K562 (cell line): Measurements from ENCODE around the gene AIFM3. TPM values are rescaled to one million over a fixed set of nuclear protein-coding genes. Genes with fewer than 3 reads are reported as not detected.

ENCODE experiments used
- E2F6 ChIP-seq, 2 experiments: IDR thresholded peaks; 2 replicates each; pipeline ENCODE4 v1.6.1; 2011; ENCODE audit warnings: borderline replicate concordance in 1 of 2, control low read depth in 1 of 2, low read depth in 1 of 2, low read length in 1 of 2, mild to moderate bottlenecking in 1 of 2, mixed read lengths in 1 of 2, moderate library complexity in 1 of 2; ENCODE audit not compliant: insufficient read depth in 1 of 2, insufficient read length in 1 of 2, poor library complexity in 1 of 2, severe bottlenecking in 1 of 2; ENCODE audit errors: extremely low read depth in 1 of 2
- ELK3 ChIP-seq: fragments of 450-650 bp; formaldehyde crosslinking; IDR thresholded peaks from 2 replicates; pipeline ENCODE4 v1.4.0; 2020; ENCODE audit warnings: mild to moderate bottlenecking
- FOSL1 ChIP-seq: fragments of 200-800 bp; sonication (Bioruptor generic); conservative IDR thresholded peaks from 2 replicates; pipeline ENCODE4 v1.6.1; 2016; ENCODE audit warnings: missing genetic modification characterization, missing compliant biosample characterization
- FOXJ2 ChIP-seq: fragments of 200-800 bp; sonication (Bioruptor generic); IDR thresholded peaks from 2 replicates; pipeline ENCODE4 v1.6.1; 2016; ENCODE audit warnings: missing genetic modification characterization, missing compliant biosample characterization
- FOXM1 ChIP-seq, 2 experiments: fragments of 450-650 bp in 1 of 2; sonication (generic) in 1 of 2; formaldehyde crosslinking in 1 of 2; IDR thresholded peaks; 2 replicates each; pipeline versions ENCODE4 v1.6.1 to v1.9.0; 2017 to 2022; ENCODE audit warnings: low read depth in 2 of 2, mild to moderate bottlenecking in 2 of 2, missing genetic modification reagents in 1 of 2, moderate library complexity in 1 of 2
- HEY1 ChIP-seq: fragments of 250-450 bp; sonication (Bioruptor Pico); IDR thresholded peaks from 2 replicates; pipeline ENCODE4 v1.5.0; 2020; ENCODE audit warnings: mild to moderate bottlenecking, moderate library complexity, borderline replicate concordance
- KAT2B ChIP-seq: IDR thresholded peaks from one replicate; pipeline ENCODE4 v1.6.1; 2012; ENCODE audit warnings: low read depth, mild to moderate bottlenecking, control low read depth, inconsistent platforms, low read length, moderate library complexity
- MAZ ChIP-seq, 2 experiments: fragments of 450-650 bp in 1 of 2; sonication (generic) in 1 of 2; formaldehyde crosslinking; IDR thresholded peaks in 1 of 2; conservative IDR thresholded peaks in 1 of 2; 2 replicates each; pipeline versions ENCODE4 v1.4.0 to v1.5.0; 2020; ENCODE audit warnings: mild to moderate bottlenecking in 1 of 2, missing genetic modification reagents in 1 of 2
- MBD2 ChIP-seq: sonication (generic); IDR thresholded peaks from 2 replicates; pipeline ENCODE4 v1.6.1; 2016; ENCODE audit warnings: low read depth, borderline replicate concordance
- MXD1 ChIP-seq: fragments of 250-450 bp; sonication (Bioruptor Pico); IDR thresholded peaks from 2 replicates; pipeline ENCODE4 v1.8.0; 2021; ENCODE audit warnings: borderline replicate concordance, mild to moderate bottlenecking, moderate library complexity; ENCODE audit not compliant: poor library complexity, severe bottlenecking
- MYNN ChIP-seq, 2 experiments: sonication (generic); formaldehyde crosslinking in 1 of 2; IDR thresholded peaks; 2 replicates each; pipeline versions ENCODE4 v1.5.0 to v1.6.1; 2016 to 2020; ENCODE audit warnings: antibody characterized with exemption in 1 of 2, missing genetic modification reagents in 1 of 2
- NUFIP1 ChIP-seq: fragments of 450-650 bp; IDR thresholded peaks from 2 replicates; pipeline ENCODE4 v1.6.1; 2018; ENCODE audit not compliant: partially characterized antibody
- PHB ChIP-seq: fragments of 250-450 bp; sonication (Bioruptor Pico); IDR thresholded peaks from 2 replicates; pipeline ENCODE4 v1.5.0; 2021
- RBM22 ChIP-seq: fragments of 200-400 bp; formaldehyde crosslinking; IDR thresholded peaks from 2 replicates; pipeline ENCODE4 v1.6.1; 2018; ENCODE audit warnings: low read length, low read depth; ENCODE audit not compliant: poor library complexity, severe bottlenecking
- RBM34 ChIP-seq: fragments of 200-400 bp; formaldehyde crosslinking; IDR thresholded peaks from 2 replicates; pipeline ENCODE4 v1.6.1; 2018; ENCODE audit warnings: low read length, borderline replicate concordance; ENCODE audit not compliant: insufficient read depth
- SUPT5H ChIP-seq: fragments of 450-650 bp; IDR thresholded peaks from 2 replicates; pipeline ENCODE4 v1.6.1; 2016
- TCF7 ChIP-seq: sonication (generic); IDR thresholded peaks from 2 replicates; pipeline ENCODE4 v1.6.1; 2016; ENCODE audit warnings: antibody characterized with exemption, borderline replicate concordance
- TRIM24 ChIP-seq, 2 experiments: fragments of 450-650 bp; IDR thresholded peaks; 2 replicates each; pipeline ENCODE4 v1.6.1; 2016
- U2AF1 ChIP-seq: fragments of 200-400 bp; formaldehyde crosslinking; optimal IDR thresholded peaks from 2 replicates; pipeline ENCODE3; 2017; ENCODE audit warnings: mild to moderate bottlenecking, low read depth, low read length, moderate library complexity
- ZBTB17 ChIP-seq: fragments of 450-650 bp; formaldehyde crosslinking; IDR thresholded peaks from 2 replicates; pipeline ENCODE4 v1.4.0; 2020; ENCODE audit warnings: mild to moderate bottlenecking
- ZFP1 ChIP-seq: fragments of 450-650 bp; formaldehyde crosslinking; IDR thresholded peaks from 2 replicates; pipeline ENCODE4 v1.4.0; 2020; ENCODE audit warnings: mild to moderate bottlenecking, mixed read lengths
- ZNF143 ChIP-seq: sonication (generic); formaldehyde crosslinking; IDR thresholded peaks from 2 replicates; pipeline ENCODE4 v1.9.0; 2022; ENCODE audit warnings: mild to moderate bottlenecking, missing genetic modification reagents
- ZNF75A ChIP-seq: fragments of 450-650 bp; formaldehyde crosslinking; IDR thresholded peaks from 2 replicates; pipeline ENCODE4 v1.4.0; 2020; ENCODE audit warnings: mild to moderate bottlenecking
- ZNF766 ChIP-seq: fragments of 200-800 bp; sonication (Bioruptor generic); conservative IDR thresholded peaks from 2 replicates; pipeline ENCODE4 v1.6.1; 2016; ENCODE audit warnings: missing genetic modification characterization, missing compliant biosample characterization
- ZNF79 ChIP-seq: fragments of 250-450 bp; sonication (Bioruptor Pico); IDR thresholded peaks from 2 replicates; pipeline ENCODE4 v1.4.0; 2020; ENCODE audit warnings: low read depth, mild to moderate bottlenecking, moderate library complexity
- ZSCAN29 ChIP-seq: fragments of 450-650 bp; IDR thresholded peaks from 2 replicates; pipeline ENCODE4 v1.6.1; 2017
- polyA plus RNA-seq, 8 experiments: library from polyadenylated mRNA; depleted of rRNA in 4 of 8; stranded (reverse) in 5 of 8; unstranded in 3 of 8; fragments of >200 nt; fragmentation: Nextera tagmentation in 2 of 8; fragmentation: Illumina TruSeq in 1 of 8; extraction: Ambion mirVana in 2 of 8; extraction: Trizol in 1 of 8; gene quantifications; 2 replicates each; pipeline versions ENCODE4 v1.2.1 to v1.2.3, GENCODE V29; 2011 to 2014; ENCODE audit warnings: inconsistent platforms in 1 of 8, missing spikeins in 1 of 8
- total RNA-seq, 7 experiments: library from RNA; depleted of rRNA in 6 of 7; stranded (reverse); fragments of >200 nt in 6 of 7; fragmentation: Illumina TruSeq in 2 of 7; extraction: Trizol in 2 of 7; gene quantifications; 2 replicates each; pipeline versions ENCODE4 v1.2.1 to v1.2.3, GENCODE V29; 2011 to 2021; ENCODE audit warnings: low replicate concordance in 1 of 7

The AIFM3 gene
- total and polyA plus RNA-seq, 9 of the 15 experiments (the other 6 are each of a cell fraction or from before 2014, with no cell fraction given), result 0.03 to 0.20 (median 0.07) TPM; not detected in 1

- no peak for TF ChIP-seq ZSCAN29
- 0 out of 2 replicates have a peak, but pooled peaks have one; percentile 3 for TF ChIP-seq ZFP1
- 0 out of 2 replicates have a peak, but pooled peaks have one; percentile 75 for TF ChIP-seq ELK3 (CRISPR knock-in tag)
- peak; percentile 66; the same call in 1 of the 2 replicates for TF ChIP-seq ZBTB17 (CRISPR knock-in tag)
- TF ChIP-seq FOXM1 (IDR thresholded peaks at IDR 0.05; ENCODE audit: low read depth), result no peak
- TF ChIP-seq FOXM1 (CRISPR knock-in tag; IDR thresholded peaks at IDR 0.05; ENCODE audit: low read depth), result no peak
- no peak for TF ChIP-seq U2AF1
- TF ChIP-seq RBM34, result no peak
- TF ChIP-seq E2F6 (IDR thresholded peaks at IDR 0.05; ENCODE audit: borderline replicate concordance in 1 of 2, extremely low read depth in 1 of 2, insufficient read depth in 1 of 2, insufficient read length in 1 of 2, low read depth in 1 of 2, low read length in 1 of 2, poor library complexity in 1 of 2, severe bottlenecking in 1 of 2), result no peak
- TF ChIP-seq NUFIP1, result no peak
- TF ChIP-seq FOSL1 (tag), result no peak
- TF ChIP-seq MXD1 (CRISPR knock-in tag), result no peak
- TF ChIP-seq ZNF766 (CRISPR knock-in tag), result no peak
- no peak; a peak in 1 of 4 replicates for TF ChIP-seq MAZ (CRISPR knock-in tag; conservative IDR thresholded peaks at IDR 0.05 in 1 of 2, IDR thresholded peaks at IDR 0.05 in 1 of 2)
- no peak for TF ChIP-seq SUPT5H
- TF ChIP-seq PHB (CRISPR knock-in tag), result no peak
- no peak for TF ChIP-seq KAT2B
- TF ChIP-seq FOXJ2 (tag), result no peak
- no peak for TF ChIP-seq ZNF79 (CRISPR knock-in tag)
- TF ChIP-seq MYNN (IDR thresholded peaks at IDR 0.05), result no peak
- TF ChIP-seq MYNN (CRISPR knock-in tag; IDR thresholded peaks at IDR 0.05), result no peak
- no peak for TF ChIP-seq RBM22
- no peak for TF ChIP-seq TCF7
- TF ChIP-seq TRIM24 (IDR thresholded peaks at IDR 0.05), result no peak
- TF ChIP-seq HEY1, result no peak
- no peak for TF ChIP-seq ZNF143 (CRISPR knock-in tag)
- no peak for TF ChIP-seq MBD2
- TF ChIP-seq ZNF75A (CRISPR knock-in tag), result no peak
Observed at GRCh38 chr22:20998411-20999336, 31.6 kb downstream of the AIFM3 start (continued).
